NCI-H2196 treated with DMSO at 0.1 percent for 48 hours (cell line): Measurements from ENCODE around the gene RPS6KA4.
A peak's percentile ranks its signal among the peaks of the same experiment; 100 is the strongest.

ENCODE experiments used
- DNase-seq: peaks from one replicate; lab custom pipeline; 2025; ENCODE audit not compliant: unreplicated experiment; lab: John Stamatoyannopoulos, UW

Gene RPS6KA4

GRCh38 chr11:64344787-64345186 is 14.2 kb upstream of the RPS6KA4 start:
- DNase-seq, result no peak

DNA sequence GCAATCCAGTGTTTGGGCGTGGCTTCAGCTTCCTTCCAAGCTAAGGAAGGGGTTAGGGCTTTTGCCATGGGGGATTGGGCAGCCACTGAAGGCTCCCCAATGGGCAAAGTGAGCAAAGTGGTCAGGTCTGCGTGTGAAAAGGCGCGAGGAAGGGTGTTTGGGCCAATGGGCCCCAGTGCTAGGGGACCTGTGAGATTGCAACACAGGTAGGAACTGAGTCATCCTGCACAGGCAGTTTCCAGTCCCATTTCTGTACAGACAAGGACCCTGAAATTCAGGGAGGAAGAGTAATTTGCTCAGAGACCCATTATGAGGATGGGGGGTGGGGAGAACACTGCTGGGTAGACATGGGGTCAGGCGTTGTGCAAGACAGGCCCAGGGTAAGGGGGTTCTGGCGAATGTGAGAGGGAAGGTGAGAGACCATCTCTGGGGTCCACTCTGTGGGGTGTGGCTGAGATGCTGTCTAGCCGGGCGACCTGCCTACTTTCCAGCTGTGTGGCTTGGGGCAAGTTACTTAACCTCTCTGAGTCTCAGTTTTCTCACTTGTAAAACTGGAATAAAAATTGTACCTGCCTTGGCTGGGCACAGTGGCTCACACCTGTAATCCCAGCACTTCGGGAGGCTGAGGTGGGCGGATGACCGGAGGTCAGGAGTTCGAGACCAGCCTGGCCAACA is 11.6 kb upstream of the RPS6KA4 start:
- DNase-seq, result no peak

- DNase-seq, result peak; percentile 35
Measured at GRCh38 chr11:64348383-64349024, 10.5 kb upstream of the RPS6KA4 start.

- no peak for DNase-seq
Measured at GRCh38 chr11:64349025-64349387, 10.0 kb upstream of the RPS6KA4 start.

DNA sequence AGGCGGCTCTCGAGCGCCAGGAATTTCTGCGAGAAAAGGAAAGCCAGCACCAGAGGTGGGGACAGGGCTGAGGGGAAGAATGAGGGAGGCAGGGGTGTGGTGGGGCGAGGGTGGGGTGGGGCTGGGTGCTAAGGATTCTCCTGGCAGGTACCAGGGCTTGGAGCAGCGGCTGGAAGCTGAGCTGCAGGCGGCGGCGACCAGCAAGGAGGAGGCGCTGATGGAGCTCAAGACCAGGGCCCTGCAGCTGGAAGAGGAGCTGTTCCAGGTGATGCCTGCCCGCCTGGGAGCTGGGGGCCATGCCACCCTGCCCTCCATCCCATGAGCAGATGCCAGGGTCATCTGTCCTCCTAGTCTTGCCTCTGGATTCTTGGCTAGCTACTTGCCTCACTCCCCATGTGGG is 9.6 kb upstream of the RPS6KA4 start:
- DNase-seq, result no peak

GRCh38 chr11:64351136-64351631 is 7.8 kb upstream of the RPS6KA4 start:
- no peak for DNase-seq

DNA sequence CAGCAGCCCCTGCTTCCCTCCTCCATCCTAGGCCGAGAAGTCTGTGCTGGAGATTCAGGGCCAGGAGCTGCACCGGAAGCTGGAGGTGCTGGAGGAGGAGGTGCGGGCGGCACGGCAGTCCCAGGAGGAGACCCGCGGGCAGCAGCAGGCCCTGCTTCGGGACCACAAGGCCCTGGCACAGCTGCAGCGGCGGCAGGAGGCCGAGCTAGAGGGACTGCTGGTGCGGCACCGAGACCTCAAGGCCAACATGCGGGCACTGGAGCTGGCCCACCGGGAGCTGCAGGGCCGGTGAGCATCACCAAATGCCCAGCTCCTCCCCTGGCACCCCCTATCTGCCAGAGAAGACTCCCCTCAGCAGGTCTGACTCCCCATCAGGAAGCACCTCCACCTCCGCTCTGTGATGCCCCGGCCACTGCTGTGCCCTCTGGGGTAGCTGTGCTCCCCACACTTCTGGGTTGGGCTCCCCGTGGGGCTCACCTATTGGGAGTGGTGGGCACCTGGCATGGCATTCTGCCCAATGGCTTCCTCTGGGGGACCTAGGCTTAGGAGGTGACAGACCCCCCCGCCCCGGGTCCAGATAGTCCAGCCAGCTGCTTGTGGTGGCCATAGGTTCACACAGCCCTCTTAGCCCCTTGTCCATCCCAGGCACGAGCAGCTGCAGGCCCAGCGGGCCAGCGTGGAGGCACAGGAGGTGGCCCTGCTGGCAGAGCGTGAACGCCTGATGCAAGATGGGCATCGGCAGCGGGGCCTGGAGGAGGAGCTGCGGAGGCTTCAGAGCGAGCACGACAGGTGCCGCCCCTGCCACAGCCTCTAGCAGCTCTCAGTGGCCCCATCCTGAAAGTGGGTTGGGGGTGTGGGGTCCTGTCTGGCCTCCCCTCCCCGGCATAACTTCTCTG is 6.6 kb upstream of the RPS6KA4 start:
- no peak for DNase-seq

GRCh38 chr11:64352995-64353714 is 5.8 kb upstream of the RPS6KA4 start:
- no peak for DNase-seq

DNA sequence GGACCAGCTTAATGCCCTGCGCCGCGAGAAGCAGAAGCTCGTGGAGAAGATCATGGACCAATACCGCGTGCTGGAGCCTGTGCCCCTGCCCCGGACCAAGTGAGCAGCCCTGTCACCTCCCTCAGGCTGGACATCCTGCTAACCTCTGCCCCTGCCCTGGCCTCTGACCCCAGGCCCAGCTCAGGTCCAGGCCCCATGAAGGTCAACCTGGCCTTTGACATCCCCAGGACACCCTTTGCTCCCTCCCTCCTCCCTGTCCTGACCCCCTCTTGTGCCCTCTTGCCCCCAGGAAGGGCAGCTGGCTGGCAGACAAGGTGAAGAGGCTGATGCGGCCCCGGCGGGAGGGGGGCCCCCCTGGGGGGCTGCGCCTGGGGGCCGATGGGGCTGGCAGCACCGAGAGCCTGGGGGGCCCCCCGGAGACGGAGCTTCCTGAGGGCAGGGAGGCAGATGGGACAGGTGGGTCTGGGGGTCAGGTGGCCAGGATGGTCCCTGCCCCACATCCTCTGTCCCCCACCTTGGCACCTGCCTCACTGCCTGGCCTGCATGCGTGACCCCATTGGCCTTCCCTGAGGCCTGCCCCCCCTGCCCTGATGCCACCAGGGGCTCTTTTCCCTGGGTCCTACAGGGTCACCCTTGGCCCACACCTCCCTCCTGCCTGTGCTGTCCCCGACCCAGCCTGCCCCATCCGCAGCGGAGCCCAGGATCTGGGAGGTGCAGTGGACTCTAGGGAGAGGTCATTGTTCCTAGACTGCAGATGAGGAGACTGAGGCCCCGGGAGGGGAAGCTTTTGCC is 5.1 kb upstream of the RPS6KA4 start:
- no peak for DNase-seq

- peak; percentile 55 for DNase-seq
Measured at GRCh38 chr11:64355078-64355940, 3.7 kb upstream of the RPS6KA4 start.

DNA sequence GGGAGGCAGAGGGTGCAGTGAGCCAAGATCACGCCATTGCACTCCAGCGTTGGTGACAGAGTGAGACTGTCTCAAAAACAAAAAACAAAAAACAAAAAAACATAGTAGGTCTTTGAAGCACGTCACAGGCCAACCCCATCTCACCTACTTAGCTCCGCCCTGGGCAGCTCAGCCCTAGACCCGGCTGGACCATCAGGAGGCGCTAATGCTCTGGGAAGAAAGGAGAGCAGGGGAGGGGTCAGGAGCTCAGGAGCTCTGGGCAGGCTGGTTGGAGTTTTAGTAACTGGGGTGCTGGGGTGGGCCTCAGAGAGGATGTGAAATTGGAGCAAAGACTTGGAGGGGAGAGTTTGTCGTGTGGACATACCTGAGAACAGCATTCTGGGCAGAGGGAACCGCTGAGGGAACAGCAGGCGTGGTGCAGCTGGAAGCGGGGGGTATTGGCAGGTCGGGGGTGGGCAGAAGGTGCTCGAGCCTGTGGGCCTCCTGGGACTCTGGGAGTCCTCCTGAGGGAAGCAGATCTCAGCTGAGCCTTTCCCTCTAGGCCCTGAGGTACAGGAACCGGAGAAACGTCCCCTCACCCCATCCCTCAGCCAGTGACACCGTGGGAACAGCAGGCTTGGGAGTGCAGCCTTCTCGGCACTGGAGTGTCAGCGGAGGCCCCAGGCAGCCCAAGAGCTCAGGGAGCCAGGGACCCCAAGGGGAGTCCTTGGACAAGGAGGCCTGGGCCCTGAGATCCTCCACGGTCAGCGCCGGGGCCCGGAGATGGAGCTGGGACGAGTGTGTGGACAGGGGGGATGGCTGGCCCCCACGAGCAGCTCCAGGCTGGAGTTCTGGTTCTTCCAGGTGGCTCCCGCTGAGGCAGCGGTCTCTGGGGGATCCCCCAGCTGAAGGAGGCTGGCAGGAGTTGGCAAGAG is 2.2 kb upstream of the RPS6KA4 start:
- DNase-seq, result peak; percentile 19

GRCh38 chr11:64357446-64357845 is 1.5 kb upstream of the RPS6KA4 start:
- no peak for DNase-seq

GRCh38 chr11:64357904-64358535 is 942 bp upstream of the RPS6KA4 start:
- DNase-seq, result no peak

DNA sequence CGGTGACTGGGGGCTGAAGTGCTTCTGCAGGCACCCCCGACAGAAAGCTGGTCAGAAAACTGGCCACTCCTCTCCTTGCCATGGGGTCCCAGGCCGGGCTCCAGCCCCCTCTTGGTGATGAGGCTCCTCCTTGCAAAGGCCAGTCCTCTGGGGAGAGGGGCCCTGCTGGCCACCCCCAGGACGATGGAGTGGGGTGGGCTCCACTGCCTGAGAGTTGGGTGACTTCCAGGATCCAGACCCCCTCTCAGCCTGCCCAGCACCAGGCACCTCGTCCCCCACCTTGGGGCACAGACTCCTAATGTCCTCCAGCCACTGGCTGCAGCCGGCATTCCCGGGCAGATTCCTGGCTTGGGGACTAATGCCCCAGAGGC is 441 bp upstream of the RPS6KA4 start:
- no peak for DNase-seq

- DNase-seq, result no peak
Measured at GRCh38 chr11:64359712-64360445, 917 bp downstream of the RPS6KA4 start.

GRCh38 chr11:64360448-64360921 is 1.5 kb downstream of the RPS6KA4 start:
- no peak for DNase-seq

- DNase-seq, result no peak
Measured at GRCh38 chr11:64361659-64362058, 2.7 kb downstream of the RPS6KA4 start.
